Keratinocyte (primary cell): ENCODE results near the gene ABO. TPM values are rescaled to one million over a fixed set of nuclear protein-coding genes. Genes with fewer than 3 reads are reported as not detected.

Source experiments
- DNase-seq: peaks from one replicate; pipeline ENCODE4 v3.0.0-alpha.2; 2011; ENCODE audit warnings: low read depth, missing footprints, low spot score
- FAIRE-seq: peaks from 2 replicates; lab custom pipeline; 2011; peaks lifted over from hg19 to GRCh38; lab: Jason Lieb, UNC
- H2AFZ ChIP-seq: 2 replicates; pipeline ENCODE4 v1.6.0; 2012; ENCODE audit warnings: low read length, control low read depth, inconsistent platforms; ENCODE audit not compliant: control insufficient read depth
- H3K27ac ChIP-seq: 2 replicates; pipeline ENCODE4 v1.5.1; 2011; ENCODE audit warnings: low read length; ENCODE audit not compliant: control insufficient read depth, insufficient read depth
- H3K27me3 ChIP-seq: 3 replicates; pipeline ENCODE4 v1.6.0; 2011; ENCODE audit warnings: low read length; ENCODE audit not compliant: control insufficient read depth, insufficient read depth; ENCODE audit errors: extremely low read depth
- H3K36me3 ChIP-seq, 2 experiments: 2 replicates in 1 of 2; 3 replicates in 1 of 2; pipeline ENCODE4 v1.5.1; 2011; ENCODE audit warnings: low read length in 2 of 2, mild to moderate bottlenecking in 1 of 2; ENCODE audit not compliant: control insufficient read depth in 2 of 2, insufficient read depth in 2 of 2; ENCODE audit errors: extremely low read depth in 1 of 2
- H3K4me1 ChIP-seq: 3 replicates; pipeline ENCODE4 v1.5.1; 2011; ENCODE audit warnings: low read length; ENCODE audit not compliant: control insufficient read depth, insufficient read depth; ENCODE audit errors: extremely low read depth
- H3K4me2 ChIP-seq: 3 replicates; pipeline ENCODE4 v1.6.0; 2011; ENCODE audit warnings: low read depth, low read length; ENCODE audit not compliant: control insufficient read depth, insufficient read depth; ENCODE audit errors: extremely low read depth
- H3K4me3 ChIP-seq, 3 experiments: fragments of 200-600 bp in 1 of 3; sonication (generic) in 1 of 3; 2 replicates in 2 of 3; 3 replicates in 1 of 3; pipeline ENCODE4 v1.5.1; 2011 to 2016; ENCODE audit warnings: low read length in 3 of 3, mild to moderate bottlenecking in 3 of 3, control low read depth in 2 of 3, inconsistent platforms in 1 of 3, low read depth in 1 of 3, mixed read lengths in 1 of 3, mixed run types in 1 of 3, moderate library complexity in 1 of 3; ENCODE audit not compliant: control insufficient read depth in 2 of 3, insufficient read depth in 2 of 3; ENCODE audit errors: extremely low read depth in 1 of 3
- H3K79me2 ChIP-seq: 2 replicates; pipeline ENCODE4 v1.6.0; 2012; ENCODE audit warnings: low read length; ENCODE audit not compliant: control insufficient read depth, insufficient read depth
- H3K9ac ChIP-seq: 3 replicates; pipeline ENCODE4 v1.6.0; 2011; ENCODE audit warnings: low read length; ENCODE audit not compliant: control insufficient read depth, insufficient read depth; ENCODE audit errors: extremely low read depth
- H3K9me1 ChIP-seq: 3 replicates; pipeline ENCODE4 v1.6.0; 2011; ENCODE audit warnings: low read length; ENCODE audit not compliant: control insufficient read depth, insufficient read depth; ENCODE audit errors: extremely low read depth
- H3K9me3 ChIP-seq: 2 replicates; pipeline ENCODE4 v1.5.1; 2012; ENCODE audit warnings: low read depth, low read length; ENCODE audit not compliant: control insufficient read depth
- H4K20me1 ChIP-seq: 3 replicates; pipeline ENCODE4 v1.6.0; 2011; ENCODE audit warnings: low read length; ENCODE audit not compliant: control insufficient read depth, insufficient read depth; ENCODE audit errors: extremely low read depth
- CTCF ChIP-seq, 3 experiments: IDR thresholded peaks in 1 of 3; conservative IDR thresholded peaks in 1 of 3; optimal IDR thresholded peaks in 1 of 3; 2 replicates in 2 of 3; 3 replicates in 1 of 3; pipeline versions ENCODE3 to v1.5.1; 2011; ENCODE audit warnings: low read length in 3 of 3, mild to moderate bottlenecking in 3 of 3, moderate library complexity in 2 of 3, control low read depth in 1 of 3, inconsistent platforms in 1 of 3; ENCODE audit not compliant: insufficient read depth in 2 of 3; ENCODE audit errors: extremely low read depth in 1 of 3
- EZH2 ChIP-seq: IDR thresholded peaks from one replicate; pipeline ENCODE4 v1.6.1; 2012; ENCODE audit warnings: inconsistent platforms, mild to moderate bottlenecking, low read length, moderate library complexity
- dilution Hi-C: fragments of 300-500 bp; cut with MboI; formaldehyde crosslinking; loops from one replicate; pipeline ENCODE4 v1.7.0; 2020; ENCODE audit warnings: low sequenced_read_pairs; ENCODE audit not compliant: extremely low pct_ligation_motif_present
- polyA plus RNA-seq, 5 experiments: library from polyadenylated mRNA; depleted of rRNA in 3 of 5; stranded (reverse) in 3 of 5; stranded (forward) in 1 of 5; unstranded in 1 of 5; fragments of >200 nt; gene quantifications; 1 replicate in 1 of 5; 2 replicates in 3 of 5; 3 replicates in 1 of 5; pipeline versions ENCODE4 v1.2.1 to v1.2.3, GENCODE V29; 2011 to 2012; ENCODE audit warnings: missing spikeins in 2 of 5, low read depth in 1 of 5, low replicate concordance in 1 of 5

Gene ABO
- polyA plus RNA-seq, 1 donor (not counting 4 experiments of a cell fraction or from before 2014, with no cell fraction given) = not detected

GRCh38 chr9:133306242-133307204, 31.5 kb upstream of the ABO start:
- no peak for DNase-seq
- no peak for FAIRE-seq
- no peak overlapping the region for H3K4me2 ChIP-seq
- no peaks in the 10 kb centered on the region for H3K9me1 ChIP-seq
- H3K79me2 ChIP-seq = no peaks in the 10 kb centered on the region
- no peak for TF ChIP-seq EZH2
- no peak for TF ChIP-seq CTCF (optimal IDR thresholded peaks at IDR 0.05 in 1 of 3, IDR thresholded peaks at IDR 0.05 in 1 of 3, conservative IDR thresholded peaks at IDR 0.05 in 1 of 3; ENCODE audit: extremely low read depth in 1 of 3, insufficient read depth in 2 of 3, low read length in 3 of 3)
- H3K27ac ChIP-seq = no peak overlapping the region
- dilution Hi-C loops = no loop called here
- no peaks in the 10 kb centered on the region for H3K9me3 ChIP-seq
- H3K36me3 ChIP-seq = no peaks in the 10 kb centered on the region
- no peaks in the 10 kb centered on the region for H4K20me1 ChIP-seq
- H3K27me3 ChIP-seq = no peaks in the 10 kb centered on the region
- H3K4me1 ChIP-seq = no peaks in the 10 kb centered on the region
- no peak overlapping the region for H2AFZ ChIP-seq
- H3K4me3 ChIP-seq = no peak overlapping the region
- H3K9ac ChIP-seq = no peak overlapping the region

GRCh38 chr9:133305731-133306130, 30.7 kb upstream of the ABO start:
- no peak overlapping the region for H3K9ac ChIP-seq
- no peaks in the 10 kb centered on the region for H3K36me3 ChIP-seq
- H3K4me1 ChIP-seq = no peaks in the 10 kb centered on the region
- no peaks in the 10 kb centered on the region for H4K20me1 ChIP-seq
- H3K9me3 ChIP-seq = no peaks in the 10 kb centered on the region
- no peak for FAIRE-seq
- H3K27ac ChIP-seq = no peak overlapping the region
- H3K79me2 ChIP-seq = no peaks in the 10 kb centered on the region
- no peak for DNase-seq
- dilution Hi-C loops = no loop called here
- TF ChIP-seq EZH2 (no peak), CTCF (optimal IDR thresholded peaks at IDR 0.05 in 1 of 3, IDR thresholded peaks at IDR 0.05 in 1 of 3, conservative IDR thresholded peaks at IDR 0.05 in 1 of 3; ENCODE audit: extremely low read depth in 1 of 3, insufficient read depth in 2 of 3, low read length in 3 of 3) (no peak)
- no peak overlapping the region for H3K4me2 ChIP-seq
- no peaks in the 10 kb centered on the region for H3K27me3 ChIP-seq
- no peaks in the 10 kb centered on the region for H3K9me1 ChIP-seq
- no peak overlapping the region for H3K4me3 ChIP-seq
- H2AFZ ChIP-seq = no peak overlapping the region
